NCI-H2196 treated with DMSO at 0.1 percent for 48 hours (cell line): Measurements from ENCODE around the gene RPL10L.

ENCODE experiments used
- DNase-seq: peaks from one replicate; lab custom pipeline; 2025; ENCODE audit not compliant: unreplicated experiment; lab: John Stamatoyannopoulos, UW

The RPL10L gene

GRCh38 chr14:46651526-46652144, at the start of gene RPL10L:
Gene RPL10L, minus strand, starts transcription at chr14:46651781. Its CDS starts 45 bp downstream, at chr14:46651736.
- DNase-seq = no peak

GRCh38 chr14:46691819-46692218, 40.2 kb upstream of the RPL10L start:
- no peak for DNase-seq

GRCh38 chr14:46686652-46687051, 35.1 kb upstream of the RPL10L start:
- DNase-seq = no peak

- no peak for DNase-seq
These were observed 20.5 kb upstream of the RPL10L start for GRCh38 chr14:46672128-46672527.

GRCh38 chr14:46663382-46663781, 11.8 kb upstream of the RPL10L start:
- DNase-seq = no peak

GRCh38 chr14:46661728-46662127, 10.1 kb upstream of the RPL10L start:
- DNase-seq = no peak

GRCh38 chr14:46653031-46653755, 1.6 kb upstream of the RPL10L start:
- no peak for DNase-seq

GRCh38 chr14:46646796-46647195, 4.8 kb downstream of the RPL10L start:
- DNase-seq = no peak

- no peak for DNase-seq
These were observed 24.7 kb downstream of the RPL10L start for GRCh38 chr14:46626876-46627275.
